Fibroblast of skin of left biceps (primary cell): ENCODE results near the gene ANKRD36C.
"Not testable (repeated sequence)": the region's sequence is repeated elsewhere in the genome, so short reads cannot be mapped to it uniquely, and the experiment has no call there.

Source experiments
- DNase-seq, 2 experiments: peaks; one replicate each; pipeline ENCODE4 v3.0.0-alpha.2; 2013; ENCODE audit warnings: low read depth in 2 of 2

Gene ANKRD36C

DNA sequence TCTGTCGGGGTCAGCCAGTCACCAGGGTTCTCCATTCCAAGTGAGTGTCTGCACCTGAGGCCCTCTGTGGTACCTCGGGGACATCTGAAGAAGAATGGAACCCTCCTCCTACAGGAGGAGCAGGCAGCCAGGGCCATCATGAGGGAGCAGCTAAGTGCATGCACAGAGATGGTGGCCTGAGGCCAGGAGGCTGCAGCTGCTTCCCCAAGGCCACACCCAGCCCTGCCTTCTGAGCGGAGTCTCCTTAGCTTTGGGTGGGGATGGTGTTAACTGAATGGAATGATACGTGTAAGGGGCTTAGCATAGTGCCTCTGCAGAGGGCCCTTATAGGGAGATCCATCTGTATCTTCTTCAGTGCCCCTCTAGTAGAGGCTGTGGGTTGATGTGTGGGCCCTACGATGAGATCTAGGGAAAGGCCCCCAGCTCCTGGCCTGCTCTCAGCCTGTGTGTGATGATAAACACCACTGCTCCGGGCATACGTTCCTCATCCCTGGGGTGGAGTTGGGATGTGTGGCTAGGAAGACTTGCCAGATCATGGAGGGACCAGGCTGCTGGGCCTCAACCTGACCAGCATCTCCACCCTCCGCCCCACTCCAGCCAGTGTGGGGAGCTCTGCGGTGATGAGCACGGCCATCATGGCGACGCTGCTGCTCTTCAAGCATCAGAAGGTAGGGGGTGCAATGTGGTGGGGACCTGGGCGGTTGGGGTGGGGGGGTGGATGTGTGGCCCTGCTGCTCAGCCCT lies 192.3 kb downstream of the ANKRD36C start:
- not testable (repeated sequence) for DNase-seq

DNA sequence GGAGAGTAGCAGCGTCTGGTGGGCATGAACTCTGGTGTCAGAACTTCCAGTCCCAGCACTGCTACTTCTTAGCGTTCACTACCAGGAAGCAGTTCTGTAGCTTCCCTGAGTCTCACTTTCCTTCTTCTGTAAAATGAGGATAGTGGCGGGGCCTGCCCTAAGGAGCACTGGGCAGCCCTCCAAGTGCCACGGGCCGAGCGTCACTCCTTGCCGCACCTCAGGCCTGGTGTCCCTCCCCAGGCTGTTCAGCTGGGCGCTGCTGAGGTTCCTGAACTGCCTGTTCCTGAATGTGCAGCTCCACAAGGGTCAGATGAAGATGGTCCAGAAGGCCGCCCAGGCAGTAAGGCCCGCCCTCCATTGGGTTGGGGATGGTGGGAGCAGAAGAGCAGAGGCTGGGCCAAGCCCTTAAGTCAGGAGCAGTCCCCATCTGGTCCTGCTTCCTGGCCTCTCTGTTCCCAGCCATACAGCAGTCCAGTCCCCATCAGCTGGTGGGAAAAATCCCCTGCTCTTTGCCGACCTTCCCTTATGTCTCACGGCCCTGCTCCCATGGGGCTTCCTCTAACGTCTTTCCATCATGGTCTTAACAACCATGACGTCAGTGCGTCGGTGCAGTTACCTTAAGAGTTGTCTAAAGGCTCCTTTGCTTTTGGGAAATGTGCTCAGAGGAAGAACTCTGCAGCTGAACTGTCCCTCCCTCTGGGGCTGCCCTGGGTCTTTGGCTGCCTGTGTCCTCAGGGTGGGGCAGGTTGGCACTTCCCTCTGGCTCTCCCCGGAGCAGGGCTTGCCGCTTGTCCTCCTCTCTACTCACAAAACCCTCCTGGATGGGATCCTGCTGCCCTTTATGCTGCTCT lies 195.2 kb downstream of the ANKRD36C start:
- not testable (repeated sequence) for DNase-seq

DNA sequence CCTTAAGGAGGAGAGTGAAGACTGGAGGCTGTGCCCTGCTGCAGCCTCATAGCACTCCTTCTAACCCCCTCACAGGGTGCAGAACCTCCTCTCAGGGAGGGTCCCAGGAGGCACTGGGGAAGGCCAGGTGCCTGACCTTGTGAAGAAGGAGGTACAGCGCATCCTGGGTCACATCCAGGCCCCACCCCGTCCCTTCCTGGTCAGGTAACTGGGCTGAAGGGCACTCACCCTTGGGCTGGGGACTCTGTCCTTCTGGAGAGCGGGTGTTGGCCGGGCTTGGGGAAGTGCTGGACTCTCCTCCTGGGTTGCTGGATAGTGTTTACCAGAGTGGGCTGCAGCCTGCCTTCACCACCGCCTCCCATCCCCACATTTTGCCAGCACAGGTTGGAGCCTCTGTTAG lies 197.7 kb downstream of the ANKRD36C start:
- DNase-seq, result not testable (repeated sequence)

DNA sequence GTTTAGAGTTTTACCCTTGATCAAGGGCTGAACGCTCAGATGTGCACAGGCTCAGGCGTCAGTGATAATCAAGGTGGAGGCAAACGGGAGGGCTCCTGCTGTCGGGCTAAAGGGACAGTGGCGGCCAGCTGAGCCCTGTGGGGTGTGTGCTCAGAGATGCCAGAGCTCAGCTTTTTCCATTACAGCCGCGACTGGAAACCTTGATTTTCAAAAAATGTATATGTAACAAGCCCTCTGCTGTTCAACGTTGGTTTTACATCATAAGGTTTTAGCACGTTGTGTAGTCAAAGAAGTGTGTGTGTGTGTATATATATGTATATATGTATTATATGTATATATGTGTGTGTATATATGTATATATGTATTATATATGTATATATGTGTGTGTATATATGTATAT lies 201.4 kb downstream of the ANKRD36C start:
- DNase-seq, result not testable (repeated sequence)

DNA sequence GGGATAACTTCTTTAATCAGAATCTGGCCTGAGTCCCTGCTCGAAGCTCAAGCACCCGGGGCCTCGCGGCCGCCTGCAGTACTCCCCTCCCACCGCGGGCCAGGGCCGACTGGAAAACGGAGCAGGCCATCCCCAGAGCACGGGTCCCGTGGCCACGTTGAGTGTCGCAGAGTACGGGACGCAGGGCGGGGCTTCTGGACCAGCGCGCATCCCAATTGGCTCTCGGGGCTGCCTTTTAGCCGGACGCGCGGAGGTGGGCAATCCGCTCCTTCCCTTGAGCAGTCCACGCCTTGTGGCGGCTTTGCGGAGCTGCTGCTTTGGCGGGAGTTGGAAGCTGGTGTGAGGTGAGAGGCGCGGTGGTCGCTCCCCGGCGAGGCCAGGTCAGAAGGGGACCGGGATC lies 202.2 kb downstream of the ANKRD36C start:
- DNase-seq, result not testable (repeated sequence)

DNA sequence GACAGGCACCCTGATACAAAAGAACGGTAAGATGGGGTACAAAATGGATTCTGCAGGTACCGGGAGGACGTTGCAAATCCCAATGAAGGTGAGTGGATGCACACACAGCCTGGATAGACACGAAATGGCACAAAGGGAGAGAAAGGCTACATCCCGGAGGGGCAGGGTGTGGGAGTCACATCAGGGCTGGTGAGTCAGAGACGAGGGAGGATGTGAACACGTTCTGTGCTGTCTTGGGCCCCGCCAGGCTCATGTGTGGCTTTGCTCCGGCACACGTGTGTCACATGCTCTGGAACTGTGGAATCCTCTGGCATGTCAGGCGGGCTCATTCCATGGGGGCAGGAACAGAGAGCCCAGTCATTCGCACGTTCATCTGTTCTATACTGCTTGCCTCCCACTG lies 203.0 kb downstream of the ANKRD36C start:
- DNase-seq, result not testable (repeated sequence)
